H1 (cell line): ENCODE results near the gene CAMK2A. TPM values are rescaled to one million over a fixed set of nuclear protein-coding genes. Genes with fewer than 3 reads are reported as not detected.

Experiments used
- CTCF ChIA-PET: fragments of 300-600 bp; sonication (Branson Sonifier 250); formaldehyde crosslinking; loops from one replicate; lab custom pipeline; 2021; ENCODE audit not compliant: partially characterized antibody; lab: Charles Lee
- POLR2A ChIA-PET: fragments of 300-600 bp; sonication (Branson Sonifier 250); formaldehyde crosslinking; loops from one replicate; lab custom pipeline; 2021; ENCODE audit warnings: inconsistent platforms; ENCODE audit not compliant: partially characterized antibody; lab: Charles Lee
- DNase-seq, 2 experiments: peaks; one replicate each; pipeline versions ENCODE4 v3.0.0 to v3.0.0-alpha.2; 2010 to 2022; ENCODE audit warnings: low spot score in 2 of 2, low read depth in 1 of 2, mixed read lengths in 1 of 2
- FAIRE-seq: peaks from 2 replicates; lab custom pipeline; 2011; peaks lifted over from hg19 to GRCh38; lab: Jason Lieb, UNC
- H2AFZ ChIP-seq: 2 replicates; pipeline ENCODE4 v1.8.1; 2012; ENCODE audit warnings: low read length, inconsistent platforms
- H2AK5ac ChIP-seq: 2 replicates; pipeline ENCODE4 v1.6.1; 2013; ENCODE audit warnings: low read depth, low read length
- H2BK120ac ChIP-seq: replicated peaks from 2 replicates; pipeline ENCODE3; 2013; ENCODE audit warnings: low read depth, low read length, inconsistent platforms
- H2BK12ac ChIP-seq: 2 replicates; pipeline ENCODE4 v1.6.1; 2013; ENCODE audit warnings: low read depth, low read length
- H2BK15ac ChIP-seq: 2 replicates; pipeline ENCODE4 v1.6.1; 2013; ENCODE audit warnings: low read length
- H2BK20ac ChIP-seq: 2 replicates; pipeline ENCODE4 v1.6.1; 2013; ENCODE audit warnings: low read length
- H2BK5ac ChIP-seq: 2 replicates; pipeline ENCODE4 v1.6.1; 2013; ENCODE audit warnings: low read depth, low read length
- H3K14ac ChIP-seq: 2 replicates; pipeline ENCODE4 v1.6.1; 2013; ENCODE audit warnings: inconsistent platforms; ENCODE audit not compliant: insufficient read length
- H3K18ac ChIP-seq: 2 replicates; pipeline ENCODE4 v1.6.1; 2013; ENCODE audit warnings: low read length; ENCODE audit errors: extremely low read depth
- H3K23ac ChIP-seq: 2 replicates; pipeline ENCODE4 v1.6.1; 2013; ENCODE audit warnings: inconsistent platforms; ENCODE audit not compliant: insufficient read length
- H3K23me2 ChIP-seq: 2 replicates; pipeline ENCODE4 v1.6.1; 2013; ENCODE audit warnings: low read depth, low read length
- H3K27ac ChIP-seq: 2 replicates; pipeline ENCODE4 v1.6.1; 2011; ENCODE audit warnings: low read depth, low read length, inconsistent platforms
- H3K27me3 ChIP-seq, 4 experiments: replicated peaks in 1 of 4; 1 replicate in 1 of 4; 2 replicates in 3 of 4; pipeline versions ENCODE4 v1.6.1 to v1.8.1; 2011 to 2013; ENCODE audit warnings: low read length in 3 of 4, mild to moderate bottlenecking in 3 of 4, inconsistent platforms in 2 of 4, mixed read lengths in 2 of 4, moderate library complexity in 1 of 4; ENCODE audit not compliant: control insufficient read depth in 3 of 4, insufficient read depth in 3 of 4; ENCODE audit errors: extremely low read depth in 1 of 4
- H3K36me3 ChIP-seq, 4 experiments: 2 replicates each; pipeline versions ENCODE4 v1.6.1 to v1.8.1; 2011 to 2013; ENCODE audit warnings: mild to moderate bottlenecking in 4 of 4, low read length in 3 of 4, moderate library complexity in 2 of 4, control low read depth in 1 of 4, inconsistent platforms in 1 of 4; ENCODE audit not compliant: insufficient read depth in 4 of 4, control insufficient read depth in 2 of 4
- H3K4ac ChIP-seq: replicated peaks from 2 replicates; pipeline ENCODE3; 2013; ENCODE audit warnings: low read length, low read depth, mixed read lengths, inconsistent platforms; ENCODE audit not compliant: insufficient read length
- H3K4me1 ChIP-seq, 4 experiments: replicated peaks in 1 of 4; 1 replicate in 1 of 4; 2 replicates in 3 of 4; pipeline versions ENCODE4 v1.6.1 to v1.8.1; 2011 to 2013; ENCODE audit warnings: low read length in 3 of 4, inconsistent platforms in 2 of 4, mixed read lengths in 1 of 4; ENCODE audit not compliant: insufficient read depth in 4 of 4, control insufficient read depth in 3 of 4
- H3K4me2 ChIP-seq, 2 experiments: 2 replicates each; pipeline versions ENCODE4 v1.6.1 to v1.8.1; 2011 to 2013; ENCODE audit warnings: low read depth in 2 of 2, low read length in 2 of 2, control low read depth in 1 of 2, inconsistent platforms in 1 of 2, mild to moderate bottlenecking in 1 of 2; ENCODE audit not compliant: insufficient read depth in 1 of 2
- H3K4me3 ChIP-seq, 4 experiments: fragments of 200-600, 300-600 bp in 1 of 4; sonication (generic), shearing (Covaris generic), sonication (Bioruptor Twin) in 1 of 4; 2 replicates each; pipeline versions ENCODE4 v1.5.1 to v1.8.1; 2011 to 2016; ENCODE audit warnings: low read length in 4 of 4, low read depth in 3 of 4, control low read depth in 2 of 4, inconsistent platforms in 2 of 4, mild to moderate bottlenecking in 2 of 4, mixed read lengths in 1 of 4, moderate library complexity in 1 of 4; ENCODE audit not compliant: insufficient read depth in 2 of 4; ENCODE audit errors: extremely low read depth in 1 of 4
- H3K56ac ChIP-seq: replicated peaks from 2 replicates; pipeline ENCODE3; 2013; ENCODE audit warnings: low read depth, mild to moderate bottlenecking, mixed read lengths, low read length, inconsistent platforms; ENCODE audit not compliant: insufficient read length
- H3K79me1 ChIP-seq: 2 replicates; pipeline ENCODE4 v1.6.1; 2013; ENCODE audit warnings: low read depth, low read length, control low read depth
- H3K79me2 ChIP-seq, 2 experiments: 2 replicates each; pipeline versions ENCODE4 v1.6.1 to v1.8.1; 2012 to 2013; ENCODE audit warnings: low read length in 2 of 2, mild to moderate bottlenecking in 2 of 2, inconsistent platforms in 1 of 2; ENCODE audit not compliant: insufficient read depth in 2 of 2, control insufficient read depth in 1 of 2
- H3K9ac ChIP-seq, 4 experiments: replicated peaks in 1 of 4; 1 replicate in 1 of 4; 2 replicates in 3 of 4; pipeline versions ENCODE4 v1.6.1 to v1.8.1; 2011 to 2013; ENCODE audit warnings: low read depth in 3 of 4, low read length in 3 of 4, control low read depth in 2 of 4, mild to moderate bottlenecking in 2 of 4, moderate library complexity in 2 of 4, inconsistent platforms in 1 of 4; ENCODE audit errors: extremely low read depth in 1 of 4
- H3K9me3 ChIP-seq, 2 experiments: 2 replicates each; pipeline versions ENCODE4 v1.6.1 to v1.8.1; 2012 to 2013; ENCODE audit warnings: mild to moderate bottlenecking in 2 of 2, moderate library complexity in 2 of 2, control low read depth in 1 of 2, inconsistent platforms in 1 of 2, low read depth in 1 of 2, low read length in 1 of 2, mixed read lengths in 1 of 2; ENCODE audit not compliant: insufficient read depth in 2 of 2
- H4K20me1 ChIP-seq, 2 experiments: replicated peaks in 1 of 2; 2 replicates each; pipeline versions ENCODE3 to v1.8.1; 2011 to 2013; ENCODE audit warnings: inconsistent platforms in 2 of 2, low read length in 2 of 2, mild to moderate bottlenecking in 1 of 2; ENCODE audit not compliant: insufficient read depth in 2 of 2, control insufficient read depth in 1 of 2
- H4K5ac ChIP-seq: 2 replicates; pipeline ENCODE4 v1.6.1; 2013; ENCODE audit warnings: low read length, low read depth, mixed read lengths, inconsistent platforms; ENCODE audit not compliant: insufficient read length
- H4K8ac ChIP-seq: 2 replicates; pipeline ENCODE4 v1.8.0; 2013; ENCODE audit warnings: mild to moderate bottlenecking, moderate library complexity, low read length, inconsistent platforms; ENCODE audit not compliant: insufficient read depth; ENCODE audit errors: extremely low read depth
- H4K91ac ChIP-seq: replicated peaks from 2 replicates; pipeline ENCODE3; 2013; ENCODE audit warnings: low read length, mixed read lengths, inconsistent platforms; ENCODE audit not compliant: insufficient read length
- BCL11A ChIP-seq, 2 experiments: IDR thresholded peaks; one replicate each; pipeline ENCODE4 v1.6.1; 2011; ENCODE audit warnings: low read depth in 2 of 2, low read length in 2 of 2, mild to moderate bottlenecking in 2 of 2
- EP300 ChIP-seq, 2 experiments: IDR thresholded peaks; 1 replicate in 1 of 2; 2 replicates in 1 of 2; pipeline ENCODE4 v1.6.1; 2011 to 2012; ENCODE audit warnings: low read depth in 2 of 2, low read length in 2 of 2, mild to moderate bottlenecking in 2 of 2, borderline replicate concordance in 1 of 2, inconsistent platforms in 1 of 2, moderate library complexity in 1 of 2
- HDAC2 ChIP-seq, 2 experiments: fragments of 300-600 bp in 1 of 2; sonication (generic) in 1 of 2; IDR thresholded peaks; 2 replicates each; pipeline ENCODE4 v1.6.1; 2011 to 2012; ENCODE audit warnings: low read depth in 2 of 2, low read length in 2 of 2, mild to moderate bottlenecking in 2 of 2, moderate library complexity in 2 of 2, borderline replicate concordance in 1 of 2, inconsistent platforms in 1 of 2
- NANOG ChIP-seq: IDR thresholded peaks from 2 replicates; pipeline ENCODE4 v1.6.1; 2011; ENCODE audit warnings: low read length, low read depth, mild to moderate bottlenecking, inconsistent platforms; ENCODE audit not compliant: insufficient read depth, poor library complexity, severe bottlenecking
- NRF1 ChIP-seq: IDR thresholded peaks from 2 replicates; pipeline ENCODE4 v1.6.1; 2011; ENCODE audit warnings: mild to moderate bottlenecking, low read depth, low read length, improper control_type of control experiment
- RBBP5 ChIP-seq: IDR thresholded peaks from 2 replicates; pipeline ENCODE4 v1.7.1; 2012; ENCODE audit warnings: low read depth, mild to moderate bottlenecking, inconsistent platforms, low read length, moderate library complexity, borderline replicate concordance
- SIN3A ChIP-seq, 2 experiments: IDR thresholded peaks in 1 of 2; conservative IDR thresholded peaks in 1 of 2; 2 replicates each; pipeline ENCODE4 v1.6.1; 2011 to 2012; ENCODE audit warnings: low read length in 2 of 2, improper control_type of control experiment in 1 of 2, low read depth in 1 of 2, mild to moderate bottlenecking in 1 of 2
- SP4 ChIP-seq: IDR thresholded peaks from 2 replicates; pipeline ENCODE4 v1.6.1; 2012; ENCODE audit warnings: low read length, inconsistent platforms
- TAF7 ChIP-seq: optimal IDR thresholded peaks from 2 replicates; pipeline ENCODE3; 2011; ENCODE audit warnings: low read depth, mild to moderate bottlenecking, inconsistent platforms, low read length, moderate library complexity, borderline replicate concordance
- TBP ChIP-seq: IDR thresholded peaks from 2 replicates; pipeline ENCODE4 v1.6.1; 2011; ENCODE audit warnings: low read depth, low read length, improper control_type of control experiment
- ZNF274 ChIP-seq: IDR thresholded peaks from 2 replicates; pipeline ENCODE4 v1.7.0; 2012; ENCODE audit warnings: low read length, borderline replicate concordance; ENCODE audit errors: extremely low read depth
- WGBS, 2 experiments: shearing (Covaris generic) in 1 of 2; methylation state at CpG; one replicate each; pipeline versions ENCODE4 v1.1.6 to v1.1.7; 2013 to 2015; ENCODE audit warnings: low lambda C conversion rate in 2 of 2, mixed read lengths in 2 of 2, inconsistent platforms in 1 of 2, low coverage in 1 of 2, missing lambda C conversion rate in 1 of 2; ENCODE audit not compliant: insufficient replicate concordance in 2 of 2, insufficient coverage in 1 of 2, insufficient read length in 1 of 2; ENCODE audit errors: extremely low coverage in 1 of 2, missing lambda C conversion rate in 1 of 2; 5-methylcytosine and 5-hydroxymethylcytosine counted together
- polyA plus RNA-seq, 7 experiments: library from polyadenylated mRNA; depleted of rRNA in 3 of 7; stranded (reverse) in 5 of 7; unstranded in 2 of 7; fragments of >200 nt in 5 of 7; fragments of 200-250 nt in 2 of 7; gene quantifications; 1 replicate in 5 of 7; 2 replicates in 1 of 7; 4 replicates in 1 of 7; pipeline versions ENCODE4 v1.2.1 to v1.2.3, GENCODE V29; 2011 to 2013; ENCODE audit warnings: missing spikeins in 2 of 7, mixed read lengths in 2 of 7
- total RNA-seq: library from RNA; stranded (reverse); fragmentation: NEBNext Ultra II Directional; extraction: Animal tissue kit (Norgen Biotek cat#: 25700); gene quantifications from 2 replicates; pipeline ENCODE4 v1.2.1, GENCODE V29; 2021

Gene CAMK2A
- total and polyA plus RNA-seq, 2 of the 8 experiments (the other 6 are each of a cell fraction or from before 2014, with no cell fraction given) = 0.20 to 0.28 TPM

DNA sequence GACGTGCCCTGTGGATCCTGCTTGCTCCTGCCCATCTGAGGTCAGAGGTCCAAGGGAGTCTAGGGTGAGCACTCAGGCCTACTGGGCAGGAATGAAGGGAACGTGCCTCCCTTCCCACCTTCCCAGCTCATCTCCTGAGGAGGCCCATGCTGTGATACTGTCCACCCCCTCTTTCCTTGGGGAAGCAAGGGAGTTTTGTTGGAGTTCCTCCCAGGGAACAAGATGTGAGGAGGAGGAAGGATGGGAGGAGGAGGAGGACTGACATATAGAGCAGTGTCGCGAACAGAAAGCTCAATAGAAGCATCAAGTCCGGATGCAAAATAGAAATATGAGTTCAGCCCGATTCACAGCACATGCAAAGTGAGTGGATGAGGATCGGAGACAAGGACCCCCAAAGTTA, 58.7 kb downstream of the CAMK2A start:
- Histone ChIP-seq H3K79me2 (no peaks in the 10 kb centered on the region), H2BK15ac (no peak overlapping the region), H3K23me2 (no peaks in the 10 kb centered on the region), H2BK120ac (no peak overlapping the region), H3K27me3 (no peaks in the 10 kb centered on the region), H2BK20ac (no peak overlapping the region), H4K20me1 (no peaks in the 10 kb centered on the region), H2BK5ac (no peak overlapping the region), H3K56ac (no peak overlapping the region), H2AK5ac (no peak overlapping the region), H3K9ac (no peak overlapping the region), H3K4me1 (peaks cover 0 to 4% (median 0%) of the 10 kb centered on the region in 4 experiments; a peak in 1 of 7 replicates), H3K36me3 (no peaks in the 10 kb centered on the region), H3K4me3 (no peak overlapping the region), H2BK12ac (no peak overlapping the region), H3K79me1 (no peaks in the 10 kb centered on the region), H3K4me2 (no peak overlapping the region), H3K18ac (no peak overlapping the region)
- DNase-seq = no peak
- CTCF ChIA-PET = interaction anchor here (0.7 to 3.1 kb wide), 5 partner anchors 10 to 120 kb away, joined by 3 to 21 read pairs (median 3); no protein-coding TSS in a partner anchor
- no peak for FAIRE-seq
- WGBS, 2 experiments = 89% methylated on average over 7 of the region's 7 CpGs; no CpG with 5 or more reads in 1 of the 2 experiments
- TF ChIP-seq NANOG (no peak), BCL11A (IDR thresholded peaks at IDR 0.05; ENCODE audit: low read depth in 2 of 2, low read length in 2 of 2) (no peak), HDAC2 (IDR thresholded peaks at IDR 0.05; ENCODE audit: borderline replicate concordance in 1 of 2, low read depth in 2 of 2, low read length in 2 of 2) (no peak), TAF7 (no peak), EP300 (IDR thresholded peaks at IDR 0.05; ENCODE audit: borderline replicate concordance in 1 of 2, low read depth in 2 of 2, low read length in 2 of 2) (no peak), TBP (no peak), SIN3A (conservative IDR thresholded peaks at IDR 0.05 in 1 of 2, IDR thresholded peaks at IDR 0.05 in 1 of 2; ENCODE audit: low read depth in 1 of 2, low read length in 2 of 2) (no peak), RBBP5 (no peak), ZNF274 (no peak), SP4 (no peak), NRF1 (no peak)
- TF ChIP-seq, all 59 proteins: peak for 0
- Histone ChIP-seq H3K4ac (no peak overlapping the region), H3K23ac (no peak overlapping the region), H4K5ac (no peak overlapping the region), H3K9me3 (no peaks in the 10 kb centered on the region), H4K8ac (no peak overlapping the region), H3K27ac (no peak overlapping the region), H2AFZ (no peak overlapping the region), H3K14ac (no peak overlapping the region), H4K91ac (no peak overlapping the region)
- POLR2A ChIA-PET = interaction anchor here (0.6 kb wide), 1 partner anchor 16 kb away, joined by 3 read pairs; no protein-coding TSS in a partner anchor
